Bronchial epithelial cell (primary cell): ENCODE data around the gene PARL. TPM values are rescaled to one million over a fixed set of nuclear protein-coding genes. Genes with fewer than 3 reads are reported as not detected.

Experiments used
- DNase-seq: peaks from one replicate; pipeline ENCODE4 v3.0.0-alpha.2; 2010; ENCODE audit warnings: low read depth
- FAIRE-seq: peaks from 2 replicates; lab custom pipeline; 2011; peaks lifted over from hg19 to GRCh38; lab: Jason Lieb, UNC
- H3K27me3 ChIP-seq: 2 replicates; pipeline ENCODE4 v1.5.1; 2011; ENCODE audit warnings: low read length; ENCODE audit not compliant: control insufficient read depth, insufficient read depth
- H3K36me3 ChIP-seq: 2 replicates; pipeline ENCODE4 v1.5.1; 2011; ENCODE audit warnings: low read length; ENCODE audit not compliant: control insufficient read depth, insufficient read depth
- H3K4me3 ChIP-seq: 2 replicates; pipeline ENCODE4 v1.5.1; 2011; ENCODE audit warnings: mild to moderate bottlenecking, low read depth, low read length, control low read depth
- CTCF ChIP-seq: IDR thresholded peaks from 2 replicates; pipeline ENCODE4 v1.5.1; 2011; ENCODE audit warnings: mild to moderate bottlenecking, moderate library complexity, low read length, control low read depth, inconsistent platforms; ENCODE audit not compliant: insufficient read depth, severe bottlenecking
- total RNA-seq: library from RNA; depleted of rRNA; stranded (reverse); fragments of >200 nt; gene quantifications from 2 replicates; pipeline ENCODE4 v1.2.1, GENCODE V29; 2014

PARL gene
- total RNA-seq, 1 donor from 2014 or later, result 75.6 TPM

- FAIRE-seq, result no peak
- H3K27me3 ChIP-seq, result no peaks in the 10 kb centered on the region
- H3K36me3 ChIP-seq, result no peaks in the 10 kb centered on the region
- no peak for DNase-seq
- TF ChIP-seq CTCF, result no peak
- H3K4me3 ChIP-seq, result no peak overlapping the region
Measured at GRCh38 chr3:183892610-183893214, 8.0 kb upstream of the PARL start.

- no peak for DNase-seq
- TF ChIP-seq CTCF, result no peak
- Histone ChIP-seq H3K27me3 (no peaks in the 10 kb centered on the region), H3K36me3 (no peaks in the 10 kb centered on the region), H3K4me3 (no peak overlapping the region)
- FAIRE-seq, result no peak
Measured at GRCh38 chr3:183885766-183886165, 1.1 kb upstream of the PARL start.

- Histone ChIP-seq H3K4me3 (peak overlapping the region; percentile 86), H3K27me3 (no peaks in the 10 kb centered on the region), H3K36me3 (peaks cover 1% of the 10 kb centered on the region)
- FAIRE-seq (no peak), DNase-seq (no peak)
- TF ChIP-seq CTCF, result no peak
Measured at GRCh38 chr3:183884097-183884426, 618 bp downstream of the PARL start.

GRCh38 chr3:183883291-183884096 lies 1.2 kb downstream of the PARL start:
- FAIRE-seq (no peak), DNase-seq (no peak)
- Histone ChIP-seq H3K4me3 (peak overlapping the region; percentile 86), H3K36me3 (peaks cover 1% of the 10 kb centered on the region), H3K27me3 (no peaks in the 10 kb centered on the region)
- no peak for TF ChIP-seq CTCF

- Histone ChIP-seq H3K36me3 (peaks cover 1% of the 10 kb centered on the region), H3K27me3 (no peaks in the 10 kb centered on the region), H3K4me3 (no peak overlapping the region)
- FAIRE-seq (no peak), DNase-seq (no peak)
- TF ChIP-seq CTCF, result no peak
Measured at GRCh38 chr3:183880121-183880520, 4.6 kb downstream of the PARL start.
